Measurements from ENCODE around the gene RBMS3. TPM values are rescaled to one million over a fixed set of nuclear protein-coding genes. Genes with fewer than 3 reads are reported as not detected.

RBMS3 gene
- total RNA-seq, 4 donors from 2014 or later = 51.5 to 76.0 (median 66.6) TPM

DNA sequence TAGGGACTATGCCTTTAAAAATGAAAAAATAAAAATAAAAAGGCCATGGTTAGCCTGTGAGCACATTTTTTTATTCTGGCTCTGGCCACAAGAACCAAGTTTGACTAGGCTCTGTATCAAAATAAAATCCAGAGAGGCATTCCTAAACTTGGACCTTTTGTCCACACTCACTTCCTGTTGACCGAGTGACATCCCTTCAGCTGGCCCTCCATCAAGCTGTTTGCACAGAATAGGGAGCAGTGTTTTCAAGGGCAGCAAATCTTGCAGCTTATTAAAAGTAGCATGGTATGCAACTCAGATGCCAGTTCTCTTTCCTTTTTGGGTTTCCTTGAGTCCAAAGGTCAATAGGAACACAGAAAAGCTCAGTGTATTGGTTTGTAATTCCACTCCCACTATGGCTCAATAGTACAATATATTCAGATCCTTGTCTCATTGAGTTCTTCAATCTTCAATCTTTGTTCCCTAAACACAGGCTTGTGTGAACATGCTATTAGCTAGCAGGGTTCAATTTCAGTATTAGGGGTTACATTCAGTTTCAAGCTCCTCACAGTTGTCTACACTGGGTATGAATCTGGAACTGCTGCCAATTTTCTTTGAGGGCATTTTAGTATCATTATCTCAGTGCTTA lies 244.5 kb downstream of the RBMS3 start:
- Histone ChIP-seq H3K27me3 (no peaks in the 10 kb centered on the region), H3K36me3 (no peaks in the 10 kb centered on the region), H3K27ac (peak overlapping the region; percentile 57 to 78 (median 72)), H3K9me3 (no peaks in the 10 kb centered on the region), H3K4me3 (no peak overlapping the region), H3K4me1 (peaks cover 5 to 58% (median 16%) of the 10 kb centered on the region in 3 donors)
- 0 to 6% methylated on average over 1 of the region's 1 CpG for WGBS, 2 donors (ENCODE audit: low coverage in 1 of 2)
- peak; percentile 92 for ATAC-seq
- TF ChIP-seq POLR2AphosphoS5 (IDR thresholded peaks at IDR 0.05) = peak; percentile 91
- TF ChIP-seq CTCF (IDR thresholded peaks at IDR 0.05) = no peak

- H3K4me3 ChIP-seq = no peak overlapping the region
- H3K36me3 ChIP-seq = no peaks in the 10 kb centered on the region
- H3K27ac ChIP-seq = peak overlapping the region in 2 of 4 donors; percentile 25 to 51
- peaks cover 5 to 68% (median 19%) of the 10 kb centered on the region in 3 donors for H3K4me1 ChIP-seq
- H3K27me3 ChIP-seq = no peaks in the 10 kb centered on the region
- no peak for ATAC-seq
- WGBS, 2 donors (ENCODE audit: low coverage in 1 of 2) = 14 to 20% methylated on average over 1 of the region's 1 CpG
- TF ChIP-seq EP300 (IDR thresholded peaks at IDR 0.05) (no peak), CTCF (IDR thresholded peaks at IDR 0.05) (no peak), POLR2A (IDR thresholded peaks at IDR 0.05) (no peak), POLR2AphosphoS5 (IDR thresholded peaks at IDR 0.05) (no peak)
- no peaks in the 10 kb centered on the region for H3K9me3 ChIP-seq
These were observed 246.4 kb downstream of the RBMS3 start for GRCh38 chr3:29527246-29527645.

DNA sequence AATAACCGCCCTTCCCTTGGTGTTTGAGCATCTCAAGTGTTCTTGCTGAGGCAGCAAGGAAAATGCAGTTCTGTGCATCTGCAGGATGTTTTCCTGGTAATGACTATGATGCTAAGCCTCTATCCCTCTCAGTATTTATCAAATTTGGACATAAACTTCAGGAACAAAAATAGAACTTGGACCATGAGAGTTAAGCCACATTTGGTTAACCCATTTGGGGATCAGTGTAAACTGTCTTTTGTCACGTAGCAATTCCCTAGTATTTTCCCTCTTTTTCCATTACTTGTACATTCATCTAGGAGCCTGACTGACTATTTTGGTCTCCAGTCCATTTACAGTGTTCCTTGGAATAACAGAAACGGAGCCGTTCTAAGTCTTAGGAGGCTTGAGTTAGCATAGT lies 250.8 kb downstream of the RBMS3 start:
- no peaks in the 10 kb centered on the region for H3K27me3 ChIP-seq
- no peak for TF ChIP-seq CTCF (IDR thresholded peaks at IDR 0.05)
- TF ChIP-seq POLR2AphosphoS5 (IDR thresholded peaks at IDR 0.05) = no peak
- no peak for TF ChIP-seq POLR2A (IDR thresholded peaks at IDR 0.05)
- no peak for TF ChIP-seq EP300 (IDR thresholded peaks at IDR 0.05)
- no peak overlapping the region for H3K4me3 ChIP-seq
- H3K27ac ChIP-seq = peak overlapping the region; percentile 6 to 46 (median 40)
- H3K9me3 ChIP-seq = no peaks in the 10 kb centered on the region
- H3K36me3 ChIP-seq = no peaks in the 10 kb centered on the region
- WGBS, 2 donors (ENCODE audit: low coverage in 1 of 2) = 23 to 33% methylated on average over 4 of the region's 4 CpGs
- H3K4me1 ChIP-seq = peaks cover 2 to 45% (median 7%) of the 10 kb centered on the region in 3 donors
- ATAC-seq = no peak

GRCh38 chr3:29532473-29532872 lies 251.6 kb downstream of the RBMS3 start:
- Histone ChIP-seq H3K4me3 (no peak overlapping the region), H3K4me1 (peaks cover 2 to 36% (median 5%) of the 10 kb centered on the region in 3 donors), H3K9me3 (no peaks in the 10 kb centered on the region), H3K27me3 (no peaks in the 10 kb centered on the region), H3K36me3 (no peaks in the 10 kb centered on the region), H3K27ac (no peak overlapping the region)
- 43 to 59% methylated on average over 3 to 4 of the region's 4 CpGs for WGBS, 2 donors (ENCODE audit: low coverage in 1 of 2)
- ATAC-seq = no peak
- TF ChIP-seq EP300 (IDR thresholded peaks at IDR 0.05) = no peak
- TF ChIP-seq CTCF (IDR thresholded peaks at IDR 0.05) = peak in 2 of 4 experiments; percentile 9 to 18
- no peak for TF ChIP-seq POLR2A (IDR thresholded peaks at IDR 0.05)

- H3K27me3 ChIP-seq = no peaks in the 10 kb centered on the region
- ATAC-seq = no peak
- H3K36me3 ChIP-seq = no peaks in the 10 kb centered on the region
- H3K27ac ChIP-seq = no peak overlapping the region
- no peaks in the 10 kb centered on the region for H3K9me3 ChIP-seq
- 67 to 78% methylated on average over 3 of the region's 3 CpGs for whole genome bisulfite sequencing, 2 donors (ENCODE audit: low coverage in 1 of 2)
- H3K4me3 ChIP-seq = no peak overlapping the region
- no peak for TF ChIP-seq POLR2A (IDR thresholded peaks at IDR 0.05)
- TF ChIP-seq POLR2AphosphoS5 (IDR thresholded peaks at IDR 0.05) = no peak
- no peak for TF ChIP-seq CTCF (IDR thresholded peaks at IDR 0.05)
- TF ChIP-seq EP300 (IDR thresholded peaks at IDR 0.05) = no peak
- H3K4me1 ChIP-seq = peaks cover 2 to 46% (median 12%) of the 10 kb centered on the region in 3 donors
These were observed 253.1 kb downstream of the RBMS3 start for GRCh38 chr3:29534006-29534405.
